SH-SY5Y (cell line): ENCODE data around the gene CEP70.

Experiments used
- GATA2 ChIP-seq: IDR thresholded peaks from 2 replicates; pipeline ENCODE4 v1.6.1; 2011; ENCODE audit warnings: mild to moderate bottlenecking, low read depth, low read length
- GATA3 ChIP-seq: IDR thresholded peaks from 2 replicates; pipeline ENCODE4 v1.6.1; 2011; ENCODE audit warnings: low read depth, mild to moderate bottlenecking, low read length, moderate library complexity

GRCh38 chr3:138461246-138461645, 132.8 kb downstream of the CEP70 start:
- TF ChIP-seq GATA2, result no peak
- TF ChIP-seq GATA3, result no peak
